Suppressor macrophage treated with lipopolysaccharide for 4 hours (primary cell): ENCODE data around the gene OOEP.
"Not testable (repeated sequence)": the region's sequence is repeated elsewhere in the genome, so short reads cannot be mapped to it uniquely, and the experiment has no call there.

Experiments used
- DNase-seq: peaks from one replicate; pipeline ENCODE4 v3.0.0-alpha.2; 2020

The OOEP gene

DNA sequence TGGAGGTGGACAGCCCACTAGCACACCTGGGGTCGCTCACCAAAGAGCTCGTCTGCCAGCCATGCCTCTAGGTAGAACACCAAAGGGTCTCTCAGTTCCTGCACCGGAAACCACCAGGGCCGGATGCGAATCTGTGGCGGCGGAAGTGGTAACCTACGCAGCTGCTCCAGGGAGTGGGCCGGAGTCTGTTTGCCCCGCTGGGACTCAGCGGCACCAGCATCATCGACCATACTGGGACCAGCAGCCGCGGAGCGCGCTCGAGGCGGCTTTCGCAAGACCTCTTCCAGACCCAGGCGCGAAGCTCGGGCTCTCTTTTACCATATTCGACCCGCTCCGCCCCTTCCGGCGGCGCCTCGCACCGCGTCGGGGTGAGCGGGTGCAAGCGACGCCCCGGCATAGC, at the start of gene OOEP:
OOEP (minus strand) TSS at position 335 of the 400 bp plus-strand sequence; CDS start at position 230, 105 bp downstream.
- DNase-seq = no peak

DNA sequence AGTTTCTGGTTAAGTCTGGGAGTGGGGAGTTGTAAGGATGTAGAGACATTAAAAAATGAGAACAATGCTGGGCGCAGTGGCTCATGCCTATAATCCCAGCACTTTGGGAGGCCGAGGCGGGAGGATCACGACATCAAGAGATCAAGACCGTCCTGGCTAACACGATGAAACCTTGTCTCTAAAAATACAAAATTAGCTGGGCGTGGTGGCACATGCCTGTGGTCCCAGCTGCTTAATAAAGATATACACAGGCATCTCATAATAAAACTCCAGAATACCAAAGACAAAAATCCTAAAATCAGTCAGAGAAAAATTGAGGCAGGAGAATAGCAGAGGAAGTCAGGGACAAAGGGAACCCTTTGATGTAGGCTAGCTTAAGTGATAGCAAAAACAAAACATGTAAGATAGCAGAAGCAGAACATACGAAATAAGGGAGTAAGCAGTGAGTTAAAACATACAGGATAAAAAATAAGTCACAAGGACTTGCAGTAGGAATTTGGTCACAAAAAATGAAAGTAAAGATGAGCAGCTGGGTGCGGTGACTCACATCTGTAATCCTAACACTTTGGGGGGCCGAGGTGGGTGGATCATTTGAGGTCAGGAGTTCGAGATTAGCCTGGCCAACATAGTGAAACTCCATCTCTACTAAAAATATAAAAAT, 48.5 kb upstream of the OOEP start:
- no peak for DNase-seq

DNA sequence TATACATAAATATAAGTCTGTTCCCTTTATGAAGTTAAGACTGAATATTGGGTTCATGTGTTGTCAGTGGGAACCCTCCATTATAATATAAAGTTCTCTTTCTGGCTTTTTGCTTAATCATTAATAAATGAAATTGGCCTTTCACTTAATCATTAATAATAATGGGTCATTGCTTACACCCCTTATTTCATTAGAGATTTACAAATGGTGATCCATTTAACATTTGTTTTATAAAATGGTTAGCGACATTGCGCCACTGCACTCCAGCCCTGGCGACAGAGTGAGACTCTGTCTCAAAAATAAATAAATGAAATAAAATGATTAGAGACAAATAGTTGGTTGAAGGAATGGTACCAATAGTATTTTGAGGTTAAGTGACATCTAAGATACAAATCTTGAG, 43.4 kb upstream of the OOEP start:
- DNase-seq = no peak

DNA sequence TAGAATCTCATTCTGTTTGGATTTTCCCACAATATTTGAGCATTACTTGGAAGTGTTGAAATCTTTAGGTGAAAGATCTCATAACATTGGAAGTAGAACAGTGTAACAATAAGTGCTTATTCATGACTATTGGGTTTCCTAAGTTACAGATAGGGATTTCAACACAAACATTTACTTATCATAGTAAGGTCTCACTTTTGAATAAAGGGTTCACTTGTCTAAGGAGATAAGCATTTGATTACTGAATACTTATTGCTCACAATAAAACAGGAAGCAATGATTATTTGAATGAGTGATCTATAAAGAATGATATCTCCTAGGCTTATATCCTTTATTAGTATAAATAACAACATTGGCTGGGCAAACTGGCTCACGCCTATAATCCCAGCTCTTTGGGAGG, 39.7 kb upstream of the OOEP start:
- DNase-seq = no peak

DNA sequence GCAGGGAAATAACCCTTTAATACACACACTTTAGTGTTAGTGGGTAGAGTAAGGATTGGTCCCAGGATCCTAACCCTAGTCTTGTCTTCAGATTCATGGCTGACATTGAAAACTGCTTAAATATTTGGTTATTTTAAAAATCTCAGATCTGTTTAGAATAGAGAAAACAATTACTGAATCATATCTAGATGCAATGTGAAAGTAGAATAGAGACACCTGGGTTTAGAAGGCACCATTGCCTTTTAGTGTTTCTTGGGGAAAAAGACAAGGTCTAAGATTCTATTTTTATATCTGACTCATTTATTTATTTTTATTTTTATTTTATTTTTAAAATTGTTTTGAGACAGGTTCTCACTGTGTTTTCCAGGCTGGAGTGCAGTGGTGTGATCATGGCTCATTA, 31.0 kb upstream of the OOEP start:
- DNase-seq = no peak

DNA sequence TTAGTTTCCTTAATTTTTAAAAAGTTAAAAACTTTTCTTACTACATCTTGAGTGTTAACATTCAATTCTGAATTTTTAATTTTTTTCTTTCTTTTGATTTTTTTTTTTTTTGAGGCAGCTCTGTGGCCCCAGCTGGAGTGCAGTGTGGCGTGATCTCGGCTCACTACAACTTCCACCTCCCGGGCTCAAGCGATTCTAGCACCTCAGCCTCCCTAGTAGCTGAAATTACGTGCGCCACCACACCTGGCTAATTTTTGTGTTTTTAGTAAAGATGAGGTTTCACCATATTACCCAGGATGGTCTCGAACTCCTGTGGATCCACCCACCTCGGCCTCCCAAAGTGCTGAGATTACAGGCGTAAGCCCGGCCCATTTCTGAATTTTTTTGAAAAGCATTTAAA, 26.2 kb upstream of the OOEP start:
- DNase-seq = no peak

DNA sequence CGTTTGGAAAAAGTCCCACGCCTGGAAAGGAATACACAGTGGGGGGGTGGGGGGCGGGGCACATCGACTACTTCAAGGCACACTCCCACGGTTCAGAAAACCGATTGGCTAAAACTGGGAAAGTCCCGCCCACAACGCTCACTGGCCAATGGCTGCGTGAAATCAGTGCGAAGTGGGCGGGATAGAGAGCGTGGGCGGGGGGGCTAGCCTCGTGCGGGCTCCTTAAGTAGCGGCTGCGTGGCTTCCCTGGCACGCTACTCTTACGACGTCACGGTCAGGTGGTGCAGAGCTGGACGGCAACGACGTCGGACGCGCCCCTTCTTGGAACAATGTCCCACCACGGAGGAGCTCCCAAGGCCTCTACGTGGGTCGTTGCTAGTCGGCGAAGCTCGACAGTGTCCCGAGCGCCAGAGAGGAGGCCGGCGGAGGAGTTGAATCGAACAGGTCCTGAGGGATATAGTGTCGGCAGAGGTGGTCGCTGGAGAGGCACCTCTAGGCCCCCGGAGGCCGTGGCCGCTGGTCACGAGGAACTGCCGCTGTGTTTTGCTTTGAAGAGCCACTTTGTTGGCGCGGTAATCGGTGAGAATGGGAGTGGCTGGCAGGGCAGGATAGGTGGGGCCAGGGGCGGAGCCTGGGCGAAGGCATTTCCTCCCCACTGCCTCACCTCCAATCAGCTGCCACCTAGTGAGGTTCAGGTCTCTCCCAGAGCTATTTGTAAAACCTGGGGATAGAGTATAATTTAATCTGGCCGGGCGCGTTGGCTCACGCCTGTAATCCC, 25.1 kb upstream of the OOEP start, which contains the start of gene DDX43:
DDX43 (plus strand) TSS at position 252 of the 778 bp plus-strand sequence; CDS start at position 330, 78 bp downstream.
- peak; percentile 36 for DNase-seq

DNA sequence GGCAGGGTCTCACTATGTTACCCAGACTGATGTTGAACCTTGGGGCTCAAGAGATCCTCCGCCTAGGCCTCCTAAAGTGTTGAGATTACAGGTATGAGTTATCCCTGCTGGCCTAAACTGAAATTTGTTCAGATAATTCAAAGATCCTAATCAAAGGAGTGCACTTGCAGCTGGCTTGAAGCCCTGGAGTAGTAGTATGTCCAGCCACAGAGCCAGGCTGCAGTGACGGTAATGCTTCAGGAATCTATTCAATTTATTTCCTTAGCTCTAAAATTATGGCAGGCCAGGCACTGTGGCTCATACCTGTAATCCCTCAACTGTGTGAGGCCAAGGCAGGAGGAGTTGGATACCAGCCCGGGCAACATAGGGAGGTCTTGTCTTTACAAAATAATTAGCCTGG, 23.6 kb upstream of the OOEP start:
- no peak for DNase-seq

DNA sequence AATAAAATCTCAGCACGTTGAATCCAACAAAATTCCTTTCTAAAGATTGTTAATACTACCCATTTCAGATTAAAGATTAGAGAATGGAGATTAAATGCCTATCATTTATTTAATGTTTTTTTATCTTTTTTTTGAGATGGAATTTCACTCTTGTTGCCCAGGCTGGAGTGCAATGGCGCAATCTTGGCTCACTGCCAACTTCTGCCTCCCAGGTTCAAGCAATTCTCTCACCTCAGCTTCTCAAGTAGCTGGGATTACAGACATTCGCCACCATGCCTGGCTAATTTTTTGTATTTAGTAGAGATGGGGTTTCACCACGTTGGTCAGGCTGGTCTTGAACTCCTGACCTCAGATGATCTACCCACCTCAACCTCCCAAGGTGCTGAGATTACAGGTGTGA, 22.5 kb upstream of the OOEP start:
- DNase-seq = not testable (repeated sequence)

DNA sequence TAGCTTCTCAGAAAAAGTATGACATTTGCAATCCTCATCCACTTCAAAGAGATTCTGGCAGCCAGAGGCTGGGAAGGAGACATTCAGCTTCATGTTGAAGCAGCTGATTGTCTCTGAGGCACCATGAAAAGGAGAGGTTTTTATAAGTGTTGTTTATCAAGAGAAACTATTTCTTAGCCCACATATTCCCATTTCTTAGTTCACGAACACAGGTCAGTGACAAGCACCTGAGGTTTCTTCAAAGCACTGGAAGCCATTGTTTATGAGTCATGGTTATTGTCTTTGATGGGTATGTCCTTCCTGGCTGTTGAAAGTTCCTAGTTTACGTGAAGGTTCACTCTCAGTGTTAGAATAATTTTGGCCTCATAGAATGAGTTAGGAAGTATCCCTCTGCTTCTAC, 22.0 kb upstream of the OOEP start:
- DNase-seq = no peak

DNA sequence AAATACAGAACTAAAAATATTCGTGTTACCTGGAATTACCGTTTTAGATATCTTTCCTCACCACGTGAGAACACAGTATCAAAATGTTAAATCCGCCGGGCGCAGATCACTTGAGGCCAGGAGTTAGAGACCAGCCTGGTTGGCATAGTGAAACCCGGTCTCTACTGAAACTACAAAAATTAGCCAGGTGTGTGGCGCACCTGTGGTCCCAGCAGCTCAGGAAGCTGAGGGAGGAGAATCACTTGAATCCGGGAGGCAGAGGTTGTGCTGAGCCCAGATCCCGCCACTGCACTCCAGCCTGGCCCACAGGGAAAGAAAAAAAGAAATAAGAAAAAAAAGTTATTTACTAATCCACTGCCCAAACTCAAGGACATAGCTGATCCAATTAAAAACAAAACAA, 20.2 kb upstream of the OOEP start:
- no peak for DNase-seq

DNA sequence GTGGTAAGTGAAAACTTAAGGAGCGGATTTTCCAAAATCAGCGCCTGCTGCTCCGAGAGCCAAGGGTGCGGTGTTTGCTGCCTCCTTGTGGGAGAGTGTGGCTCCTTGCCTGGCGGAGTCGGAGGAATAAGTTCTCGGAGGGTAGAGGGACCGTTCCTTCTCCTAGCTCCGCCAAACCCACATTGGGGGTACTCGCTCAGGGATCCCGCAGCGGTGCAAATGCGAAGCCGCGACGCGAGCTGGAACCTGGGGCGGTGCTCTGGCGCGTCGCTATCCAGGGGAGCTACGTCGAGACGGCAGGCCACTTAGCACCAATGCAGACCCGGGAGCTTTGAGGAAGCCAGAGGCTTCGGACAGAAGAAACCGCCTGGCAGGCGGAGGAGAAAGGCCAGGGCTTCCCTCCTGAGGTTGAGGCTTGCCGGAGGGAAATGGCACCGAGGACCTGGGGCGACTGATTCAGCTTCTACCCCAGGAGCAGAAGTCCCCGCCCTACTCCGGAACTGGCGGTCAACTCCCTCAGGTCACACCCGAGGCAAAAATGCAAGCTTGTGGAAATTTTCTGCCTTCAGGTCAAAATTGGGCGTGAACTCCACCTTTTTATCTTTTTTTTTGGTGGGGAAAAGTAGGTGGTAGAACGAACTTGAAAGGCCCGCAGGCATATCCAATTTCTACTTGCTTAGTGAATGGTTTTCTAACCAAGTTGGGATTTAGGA, 19.3 kb upstream of the OOEP start:
- peak; percentile 48 for DNase-seq

DNA sequence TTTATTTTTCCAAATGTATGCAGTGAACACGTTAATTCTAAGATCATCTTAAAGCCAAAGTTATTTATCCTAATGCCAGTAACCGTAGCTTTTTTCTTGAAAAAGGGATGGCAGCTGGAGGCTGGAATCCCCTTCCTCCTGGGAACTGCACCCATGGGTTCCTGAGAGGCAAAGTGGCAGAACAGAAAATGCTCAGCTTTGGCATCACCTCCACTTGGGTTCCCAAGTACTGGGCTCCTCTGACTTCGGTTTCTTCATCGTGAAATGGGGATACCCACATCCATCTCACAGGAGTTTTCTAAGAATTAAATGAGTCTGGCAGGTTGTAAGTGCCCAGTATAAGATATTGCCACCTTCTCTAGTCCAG, 18.7 kb upstream of the OOEP start:
- no peak for DNase-seq

DNA sequence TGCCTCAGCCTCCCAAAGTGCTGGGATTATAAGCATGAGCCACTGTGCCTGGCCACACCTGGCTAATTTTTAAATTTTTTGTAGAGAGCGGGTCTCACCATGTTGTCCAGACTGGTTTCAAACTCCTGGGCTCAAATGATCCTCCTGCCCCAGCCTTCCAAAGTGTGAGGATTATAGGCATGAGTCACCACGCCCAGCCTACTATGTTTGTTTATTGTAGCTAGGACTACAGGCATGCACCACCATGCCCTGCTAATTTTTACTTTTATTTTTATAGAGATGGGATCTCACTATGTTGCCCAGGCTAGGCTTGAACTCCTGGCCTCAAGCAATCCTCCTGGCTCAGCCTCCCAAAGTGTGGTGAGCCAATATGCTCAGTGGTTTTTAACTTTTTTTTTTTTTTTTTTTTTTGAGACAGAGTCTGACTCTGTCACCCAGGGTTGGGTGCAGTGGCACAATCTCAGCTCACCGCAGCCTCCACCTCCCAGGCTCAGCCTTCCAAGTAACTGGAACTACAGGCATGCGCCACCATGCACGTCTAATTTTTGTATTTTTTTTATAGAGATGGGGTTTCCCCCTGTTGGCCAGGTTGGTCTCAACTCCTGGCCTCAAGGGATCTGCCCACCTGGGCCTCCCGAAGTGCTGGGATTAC, 12.9 kb upstream of the OOEP start:
- no peak for DNase-seq

DNA sequence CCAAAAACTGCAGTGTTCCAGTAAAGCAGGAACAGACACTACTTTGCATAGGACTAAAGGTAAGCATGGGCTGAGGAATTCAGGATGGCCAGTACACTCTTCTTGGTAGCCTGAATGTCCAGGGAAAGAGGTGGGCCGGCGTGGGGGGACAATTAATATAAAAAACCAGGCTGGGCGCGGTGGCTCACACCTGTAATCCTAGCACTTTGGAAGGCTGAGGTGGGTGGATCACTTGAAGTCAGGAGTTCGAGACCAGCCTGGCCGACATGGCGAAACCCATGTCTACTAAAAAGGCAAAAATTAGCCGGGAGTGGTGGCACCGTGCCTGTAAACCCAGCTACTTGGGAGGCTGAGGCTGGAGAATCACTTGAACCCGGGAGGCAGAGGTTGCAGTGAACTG, 11.8 kb upstream of the OOEP start:
- not testable (repeated sequence) for DNase-seq

DNA sequence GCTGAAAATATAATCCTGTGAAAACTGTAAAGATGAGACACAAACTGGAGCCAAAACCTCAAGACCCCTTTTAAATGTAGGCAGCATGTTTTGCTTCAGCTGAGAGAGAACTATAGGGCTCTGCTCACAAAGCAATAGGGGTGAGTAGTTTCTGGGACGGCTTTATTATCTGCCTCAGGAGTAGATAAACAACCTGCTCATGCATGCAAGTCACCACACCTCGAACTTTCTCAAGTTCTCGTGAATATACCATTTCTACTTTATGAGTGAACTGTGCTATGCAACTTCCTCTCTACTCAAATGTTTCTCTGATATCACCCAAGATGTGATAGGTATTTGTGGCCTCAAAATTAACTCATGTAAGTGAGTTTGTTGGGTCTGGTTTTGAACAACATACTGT, 7.5 kb upstream of the OOEP start:
- DNase-seq = no peak

DNA sequence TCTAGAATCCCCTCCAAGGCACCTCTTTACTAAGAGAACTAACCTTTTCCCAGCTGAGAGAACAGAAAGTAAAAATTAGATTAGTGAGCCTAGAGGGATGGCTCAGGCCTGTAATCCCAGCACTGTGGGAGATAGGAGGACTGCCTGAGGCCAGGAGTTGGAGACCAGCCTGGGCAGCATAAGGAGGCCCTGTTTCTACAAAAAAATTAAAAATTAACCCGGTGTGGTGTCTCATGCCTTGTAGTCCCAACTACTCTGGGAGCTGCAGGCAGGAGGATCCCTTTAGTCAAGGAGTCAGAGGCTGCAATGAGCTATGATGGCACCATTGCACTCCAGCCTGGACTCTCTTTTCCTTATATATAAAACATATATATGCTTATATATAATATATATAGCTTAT, 5.5 kb upstream of the OOEP start:
- DNase-seq = no peak

DNA sequence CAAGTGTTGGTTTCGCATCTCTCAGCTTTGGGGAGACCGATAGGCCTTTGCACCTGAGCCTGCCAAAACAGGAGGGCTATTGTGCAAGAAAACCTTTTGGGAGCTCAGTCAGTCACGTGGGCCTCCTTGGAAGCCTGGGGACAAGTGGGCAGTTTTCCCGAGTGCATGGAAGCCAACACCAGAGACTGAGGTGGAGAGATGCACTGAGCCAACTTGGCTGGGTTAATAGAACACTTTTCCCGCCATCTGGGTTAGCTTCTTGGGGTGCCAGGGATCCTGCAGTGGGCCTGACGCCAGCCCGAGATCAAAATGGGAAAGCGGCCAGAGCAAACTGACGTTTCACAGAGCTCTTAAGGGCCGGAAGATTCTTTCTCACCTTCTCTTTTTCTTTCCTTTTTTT, 2.8 kb upstream of the OOEP start:
- no peak for DNase-seq

DNA sequence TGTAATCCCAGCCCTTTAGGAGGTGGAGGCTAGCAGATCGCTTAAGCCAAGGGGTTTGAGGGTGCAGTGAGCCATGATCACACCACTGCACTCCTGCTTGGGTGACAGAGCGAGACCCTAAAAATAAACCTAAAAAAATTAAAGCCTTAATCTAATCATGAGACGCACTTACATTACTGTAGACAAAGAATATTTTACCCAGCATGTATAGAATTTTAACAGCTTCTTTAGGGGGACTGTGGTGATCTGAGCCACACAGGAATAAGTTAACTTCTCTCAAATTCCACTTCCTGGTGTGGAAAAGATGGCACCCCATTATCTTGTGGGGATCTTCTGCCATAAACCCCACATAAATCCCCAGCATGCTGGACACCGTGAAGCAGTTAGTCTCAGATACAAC, 2.3 kb upstream of the OOEP start:
- DNase-seq = no peak

DNA sequence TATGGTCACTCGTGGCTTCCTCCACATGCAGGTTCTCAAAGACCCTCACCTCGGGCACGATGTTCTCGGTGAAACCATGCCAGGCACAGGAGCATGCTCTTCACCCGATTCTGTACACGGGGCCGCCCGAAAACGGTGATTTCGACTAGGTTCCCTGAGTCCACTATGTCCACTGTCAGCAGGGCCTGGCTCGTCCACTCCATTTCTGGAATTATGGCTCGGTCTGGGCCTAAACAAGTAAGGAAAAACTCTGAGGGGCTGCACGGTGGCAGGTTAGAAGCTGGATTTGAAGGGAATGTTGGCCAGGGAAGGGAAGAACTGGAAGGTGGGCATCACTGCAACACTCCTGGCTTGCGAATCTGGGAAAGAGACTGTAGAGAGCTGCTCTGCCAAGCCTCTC, 540 bp downstream of the OOEP start:
- no peak for DNase-seq

DNA sequence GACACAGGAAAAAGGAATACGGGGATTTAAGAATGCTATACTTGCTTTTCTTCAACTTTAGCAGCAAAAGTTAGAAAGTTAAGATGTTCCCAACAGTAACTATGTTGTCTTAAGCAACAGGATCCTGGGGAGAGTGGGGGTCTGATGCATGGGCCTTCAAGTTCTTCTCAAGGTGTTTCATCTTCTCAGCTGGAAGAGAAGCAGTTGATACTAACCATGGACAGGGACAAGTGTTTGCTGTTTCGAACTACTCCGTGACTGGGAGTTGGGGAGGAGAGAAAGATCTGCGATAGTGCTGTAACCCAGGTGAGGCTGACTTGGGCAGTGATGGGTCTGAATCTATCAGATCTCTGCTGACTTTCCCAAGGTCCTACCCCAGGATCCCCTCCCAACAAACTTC, 1.0 kb downstream of the OOEP start:
- no peak for DNase-seq

DNA sequence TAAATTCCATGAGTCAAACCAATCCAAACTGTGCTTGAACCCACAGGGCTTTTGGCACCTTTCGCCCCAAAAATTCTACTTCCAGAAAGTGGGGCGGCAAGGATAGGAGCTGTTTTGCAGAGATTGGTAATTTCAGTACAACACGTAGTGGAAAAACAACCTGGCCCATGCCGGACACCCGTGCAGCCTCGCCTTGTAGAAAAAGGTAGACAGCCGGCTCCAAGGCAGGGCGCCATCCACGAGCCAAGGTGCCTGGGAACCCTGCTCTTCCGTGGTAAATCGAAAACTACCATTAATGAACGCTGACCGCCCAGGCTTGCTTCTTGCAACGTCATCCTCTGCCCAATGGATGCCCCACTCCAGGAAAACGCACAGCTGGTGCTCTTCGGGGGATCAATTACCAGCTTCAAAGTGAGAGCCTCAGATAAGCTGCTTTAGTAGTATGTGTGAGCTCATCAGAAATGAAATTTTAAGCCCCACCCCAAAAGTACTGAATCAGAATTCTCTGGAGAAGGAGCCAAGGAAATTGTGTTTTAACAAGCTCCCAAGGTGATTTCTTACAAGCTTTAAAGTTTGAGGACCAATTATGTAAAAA, 1.8 kb downstream of the OOEP start:
- no peak for DNase-seq

DNA sequence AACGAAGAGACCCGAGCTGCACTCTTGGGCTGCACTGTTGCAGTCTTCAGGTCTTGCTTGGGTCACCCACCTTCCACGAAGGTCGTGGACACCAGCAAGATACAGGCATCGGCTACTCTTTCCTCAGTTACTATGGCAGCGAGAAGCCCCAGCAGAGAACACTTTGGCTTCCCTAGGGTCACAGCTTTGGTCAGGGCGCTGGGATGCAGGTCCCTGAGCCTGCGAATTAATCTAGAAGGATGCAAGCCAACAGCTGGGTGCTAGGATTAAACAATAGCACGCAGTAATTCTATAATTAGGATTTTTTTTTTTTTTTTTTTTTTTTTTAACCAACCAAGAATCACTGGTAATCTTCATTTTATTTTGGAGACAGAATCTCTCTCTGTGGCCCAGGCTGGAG, 5.1 kb downstream of the OOEP start:
- DNase-seq = no peak
